IPS-11a (cell line): ENCODE measurements around the gene DIP2A.
"Not testable (repeated sequence)": the region's sequence is repeated elsewhere in the genome, so short reads cannot be mapped to it uniquely, and the experiment has no call there.

ENCODE experiments used
- H3K4me3 ChIP-seq: one replicate; pipeline ENCODE4 v1.5.1; 2013; ENCODE audit warnings: low read depth, low read length, control low read depth

Gene DIP2A

DNA sequence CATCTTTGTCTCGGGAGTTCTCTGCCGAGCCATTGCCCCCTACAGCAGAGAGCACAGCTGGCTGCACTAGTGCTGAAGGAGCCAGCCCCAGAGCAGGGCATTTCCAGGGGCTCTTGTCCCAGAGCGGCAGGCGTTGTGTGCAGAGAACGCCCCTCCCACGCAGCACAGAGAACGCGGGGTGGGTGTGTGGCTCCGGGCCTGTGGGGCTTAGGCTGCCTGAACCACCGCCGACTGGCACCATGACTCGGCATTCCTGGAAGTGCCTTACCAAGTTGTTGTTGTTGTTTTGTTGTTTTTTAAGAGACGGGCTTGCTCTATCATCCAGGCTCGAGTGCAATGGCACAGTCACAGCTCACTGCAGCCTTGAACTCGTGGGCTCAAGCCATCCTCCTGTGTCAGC lies 15.8 kb upstream of the DIP2A start:
- H3K4me3 ChIP-seq = no peak overlapping the region

- H3K4me3 ChIP-seq = no peak overlapping the region
Observed at GRCh38 chr21:46443910-46444309, 14.8 kb upstream of the DIP2A start.

GRCh38 chr21:46448108-46448507 lies 10.6 kb upstream of the DIP2A start:
- H3K4me3 ChIP-seq = no peak overlapping the region

DNA sequence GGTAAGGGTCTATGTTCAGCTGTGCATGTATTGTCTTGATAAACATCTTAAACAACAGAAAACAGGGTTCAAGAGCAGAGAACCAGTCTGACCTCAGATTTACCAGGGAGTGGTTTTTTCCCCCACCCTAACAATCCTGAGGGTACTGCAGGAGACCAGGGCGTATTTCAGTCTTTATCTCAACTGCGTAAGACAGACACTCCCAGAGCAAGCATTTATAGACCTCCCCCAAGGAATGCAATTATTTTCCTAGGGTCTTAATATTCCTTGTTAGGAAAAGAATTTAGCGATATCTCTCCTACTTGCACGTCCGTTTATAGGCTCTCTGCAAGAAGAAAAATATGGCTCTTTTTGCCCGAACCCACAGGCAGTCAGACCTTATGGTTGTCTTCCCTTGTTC lies 9.8 kb upstream of the DIP2A start:
- not testable (repeated sequence) for H3K4me3 ChIP-seq

DNA sequence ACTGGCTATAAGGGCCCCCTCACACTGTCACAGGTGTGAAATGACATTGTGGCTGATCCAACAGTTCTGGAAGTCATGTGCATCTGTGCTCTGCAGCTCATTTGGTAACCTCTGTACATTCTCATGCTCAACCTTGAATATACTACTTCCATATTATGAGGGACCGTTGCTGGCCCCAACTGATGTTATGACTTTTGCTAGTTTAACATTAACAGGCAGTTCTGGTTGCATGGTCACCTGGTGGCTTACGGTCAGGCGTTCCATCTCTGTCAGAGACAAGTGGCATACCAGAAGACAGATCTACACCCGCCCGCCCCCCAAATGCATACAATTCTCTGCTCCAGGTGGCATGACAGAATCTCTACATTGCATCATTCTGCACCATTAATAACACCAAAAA lies 6.0 kb upstream of the DIP2A start:
- no peak overlapping the region for H3K4me3 ChIP-seq

- H3K4me3 ChIP-seq = no peak overlapping the region
Observed at GRCh38 chr21:46454142-46454541, 4.5 kb upstream of the DIP2A start.

GRCh38 chr21:46454634-46455390 lies 3.9 kb upstream of the DIP2A start:
- no peak overlapping the region for H3K4me3 ChIP-seq

GRCh38 chr21:46455575-46456385 lies 2.9 kb upstream of the DIP2A start:
- no peak overlapping the region for H3K4me3 ChIP-seq

- no peak overlapping the region for H3K4me3 ChIP-seq
Observed at GRCh38 chr21:46456750-46457149, 1.9 kb upstream of the DIP2A start.

DNA sequence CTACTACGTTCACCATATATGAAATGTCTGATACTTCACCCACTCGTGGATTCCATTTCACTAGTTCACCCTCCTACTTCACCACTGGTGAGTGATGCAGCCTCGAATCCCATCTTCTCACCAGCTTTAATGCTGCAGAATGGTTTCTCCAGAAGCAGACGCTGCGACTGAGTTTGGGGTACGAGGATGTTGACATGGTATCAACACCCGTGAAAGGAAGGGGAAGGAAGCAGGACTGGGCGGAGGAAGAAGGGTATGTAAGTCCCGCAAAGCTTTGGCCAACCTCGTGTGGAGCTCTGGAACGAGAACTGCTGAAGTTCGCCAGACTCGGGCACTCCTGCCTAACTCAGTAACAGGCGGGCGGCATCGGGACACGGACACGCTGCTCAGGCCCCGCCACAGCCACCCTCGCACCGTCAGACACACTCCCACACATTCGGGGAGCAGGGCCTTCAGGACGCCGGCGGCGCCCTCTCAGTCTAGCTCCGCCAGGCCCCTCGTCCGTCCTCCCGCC lies 833 bp upstream of the DIP2A start:
- H3K4me3 ChIP-seq = peak overlapping the region; percentile 88

DNA sequence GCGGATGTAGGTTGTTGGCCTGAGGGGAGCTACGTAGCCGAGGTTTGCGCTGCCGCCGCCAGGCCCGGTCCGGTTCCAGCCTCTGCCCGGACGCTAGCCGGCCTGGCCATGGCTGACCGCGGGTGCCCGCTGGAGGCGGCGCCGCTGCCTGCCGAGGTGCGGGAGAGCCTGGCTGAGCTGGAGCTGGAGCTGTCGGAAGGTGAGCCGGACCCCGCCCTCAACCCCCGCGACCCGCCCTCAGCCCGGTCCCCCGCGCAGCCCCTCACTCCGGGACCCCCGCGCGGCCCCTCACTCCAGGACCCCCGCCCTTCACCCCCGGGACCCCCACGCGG lies 299 bp downstream of the DIP2A start:
- H3K4me3 ChIP-seq = peak overlapping the region; percentile 79

DNA sequence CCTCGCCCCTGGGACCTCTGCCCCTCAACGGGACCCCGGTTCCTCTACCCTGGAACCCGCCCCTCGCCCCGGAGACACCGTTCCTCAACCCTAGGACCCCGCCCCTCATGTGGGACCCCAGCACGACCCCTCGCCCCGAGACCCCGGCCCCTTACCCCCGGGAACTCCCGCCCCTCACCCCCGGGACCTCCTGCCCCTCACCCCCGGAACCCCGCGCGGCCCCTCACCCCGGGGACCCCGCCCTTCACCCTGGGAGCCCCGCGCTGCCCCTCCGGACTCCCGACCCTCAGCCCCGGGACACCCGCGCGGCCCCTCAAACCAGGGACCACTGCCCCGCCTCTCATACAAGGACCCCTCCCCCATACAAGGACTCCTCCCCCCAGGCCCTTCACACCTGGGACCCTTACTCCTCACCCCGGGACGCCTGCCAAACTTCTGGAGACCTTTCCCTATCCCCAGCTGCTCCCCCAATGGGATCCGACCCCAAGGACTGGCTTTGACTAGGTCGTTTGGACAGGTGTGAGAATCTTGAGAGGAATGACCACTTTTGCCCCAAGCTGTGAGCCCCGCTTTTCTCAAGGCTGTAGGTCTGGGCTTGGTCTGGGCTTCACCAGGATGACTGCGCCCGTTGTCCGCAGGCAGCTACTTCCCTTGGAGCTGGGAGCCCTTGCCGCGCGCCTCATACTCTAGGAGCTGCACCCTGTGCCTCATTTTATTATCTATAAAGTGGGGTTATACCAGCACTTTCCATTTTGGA lies 843 bp downstream of the DIP2A start:
- peak overlapping the region; percentile 79 for H3K4me3 ChIP-seq

DNA sequence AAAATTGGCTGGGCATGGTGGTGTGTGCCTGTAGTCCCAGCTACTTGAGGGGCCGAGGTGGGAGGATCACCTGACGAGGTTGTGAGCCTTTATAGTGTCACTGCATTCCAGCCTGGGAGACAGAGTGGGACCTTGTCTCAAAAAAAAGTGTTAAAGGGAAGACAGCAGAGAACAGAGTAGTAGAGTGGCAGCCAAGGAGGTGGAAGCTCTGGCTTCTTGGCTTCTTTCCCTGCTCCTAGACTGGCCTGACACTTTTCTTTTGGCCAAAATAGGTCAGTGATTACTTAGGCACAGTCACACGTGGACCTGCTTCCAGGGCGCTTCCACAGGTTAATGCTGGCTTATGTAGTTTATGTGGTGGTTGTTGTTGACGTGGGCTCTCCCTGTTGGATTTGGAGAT lies 3.2 kb downstream of the DIP2A start:
- no peak overlapping the region for H3K4me3 ChIP-seq

GRCh38 chr21:46465153-46465552 lies 6.5 kb downstream of the DIP2A start:
- H3K4me3 ChIP-seq = not testable (repeated sequence)

GRCh38 chr21:46465651-46466050 lies 7.0 kb downstream of the DIP2A start:
- H3K4me3 ChIP-seq = no peak overlapping the region

DNA sequence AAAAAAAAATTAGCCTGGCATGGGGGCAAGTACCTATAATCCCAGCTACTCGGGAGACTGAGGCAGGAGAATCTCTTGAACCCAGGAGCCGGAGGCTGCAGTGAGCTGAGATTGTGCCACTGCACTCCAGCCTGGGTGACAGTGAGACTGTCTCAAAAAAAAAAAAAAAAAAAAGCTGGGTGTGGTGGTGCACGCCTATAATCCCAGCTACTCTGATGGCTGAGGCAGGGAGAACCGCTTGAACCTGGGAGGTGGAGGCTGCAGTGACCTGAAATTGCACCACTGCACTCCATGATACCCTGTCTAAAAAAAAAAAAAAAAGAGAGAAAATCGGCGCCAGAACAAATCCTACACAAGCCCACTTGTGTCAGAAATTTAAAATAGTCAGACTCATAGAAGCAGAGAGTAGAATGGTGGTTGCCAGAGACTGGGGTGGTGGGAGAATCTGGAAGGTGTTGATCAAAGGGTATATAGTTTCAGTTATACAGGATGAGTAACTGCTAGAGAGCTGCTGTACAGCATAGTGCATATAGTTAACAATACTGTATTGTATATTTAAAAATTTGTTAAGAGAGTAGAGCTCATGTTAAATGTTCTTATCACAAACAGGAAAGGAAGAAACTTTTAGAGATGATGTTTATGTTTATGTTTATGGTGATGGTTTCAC lies 9.6 kb downstream of the DIP2A start:
- no peak overlapping the region for H3K4me3 ChIP-seq

DNA sequence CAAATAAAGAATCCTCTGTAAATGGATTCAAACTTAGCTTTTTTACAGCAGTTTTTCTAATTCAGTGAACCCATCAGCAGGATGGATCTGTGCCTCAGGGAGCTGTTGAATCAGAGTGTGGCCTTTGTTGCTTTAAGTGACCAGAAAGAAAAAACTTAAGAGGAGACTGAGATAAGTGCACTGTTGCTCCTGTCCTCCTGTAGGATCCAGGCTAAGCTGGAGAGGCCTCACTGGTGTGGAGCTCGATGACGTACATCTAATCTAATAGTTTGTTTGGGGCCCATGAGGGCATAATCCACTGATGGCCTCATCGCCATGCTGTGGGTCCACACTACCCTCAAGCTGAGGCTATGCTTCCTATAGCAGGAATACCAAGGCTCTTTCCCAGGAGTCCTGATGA lies 10.6 kb downstream of the DIP2A start:
- no peak overlapping the region for H3K4me3 ChIP-seq

DNA sequence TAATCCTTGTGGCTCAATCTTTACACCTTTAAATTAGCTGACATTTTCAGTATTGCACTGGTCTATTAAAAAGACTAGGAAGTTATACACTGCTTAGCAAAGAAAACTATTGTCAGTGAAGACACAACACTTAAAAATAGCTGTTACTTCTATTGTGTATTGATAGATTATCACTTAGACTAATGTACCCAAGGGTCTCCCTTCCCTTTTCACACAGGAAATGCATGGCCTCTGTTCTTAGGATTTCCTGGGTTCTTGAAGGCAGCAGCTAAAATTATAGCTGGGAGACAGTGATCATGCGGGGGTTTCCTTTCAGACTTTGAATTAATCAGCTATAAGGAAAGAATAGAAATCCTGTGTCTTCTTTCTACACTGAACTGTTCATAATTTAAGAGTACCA lies 12.8 kb downstream of the DIP2A start:
- H3K4me3 ChIP-seq = no peak overlapping the region

DNA sequence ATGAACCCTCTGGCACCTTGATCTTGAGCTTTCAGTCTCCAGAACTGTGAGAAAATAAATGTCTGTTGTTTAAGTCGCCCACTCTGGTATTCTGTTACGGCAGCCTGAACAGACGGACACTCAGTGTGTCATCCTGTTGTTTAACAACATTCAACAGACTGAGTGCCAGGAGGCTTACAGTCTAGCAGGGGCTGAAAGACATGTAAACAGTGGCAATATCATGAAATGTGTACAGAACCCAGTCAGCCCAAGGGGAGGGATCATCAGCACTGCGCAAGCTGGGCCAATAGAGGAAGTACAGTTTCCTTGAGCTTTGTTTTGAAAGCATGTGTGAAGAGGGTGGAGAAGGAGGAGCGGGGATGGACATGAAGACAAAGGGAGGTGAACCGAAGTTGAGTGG lies 13.6 kb downstream of the DIP2A start:
- H3K4me3 ChIP-seq = no peak overlapping the region

- no peak overlapping the region for H3K4me3 ChIP-seq
Observed at GRCh38 chr21:46474382-46474781, 15.7 kb downstream of the DIP2A start.

DNA sequence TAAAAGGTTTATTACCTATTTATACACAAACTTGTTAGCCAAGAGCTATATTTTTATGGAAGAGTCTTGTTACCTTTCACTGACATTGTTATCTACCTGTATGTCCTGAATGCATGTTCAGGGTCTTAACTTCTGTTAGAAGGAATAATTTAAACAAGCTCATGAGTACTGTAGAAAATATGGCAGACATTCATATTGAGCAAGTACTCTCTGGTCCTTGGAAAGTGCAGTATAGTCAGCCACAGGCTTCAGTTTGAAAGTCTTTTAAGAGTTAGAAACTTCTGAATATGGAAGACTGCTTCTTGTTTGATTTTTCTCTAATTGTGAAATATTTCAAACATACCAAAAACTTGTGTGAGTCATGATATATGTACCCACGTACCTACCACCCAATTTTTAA lies 16.6 kb downstream of the DIP2A start:
- H3K4me3 ChIP-seq = no peak overlapping the region
